Activated gamma-delta T cell treated with anti-CD3 and anti-CD28 coated beads, Interleukin-2, amount 50 U/mL, for 16 hours (primary cell): ENCODE results near the gene RPTOR.

Experiments used
- DNase-seq: peaks from one replicate; pipeline ENCODE4 v3.0.0-alpha.2; 2020; ENCODE audit warnings: low read depth

Gene RPTOR

DNA sequence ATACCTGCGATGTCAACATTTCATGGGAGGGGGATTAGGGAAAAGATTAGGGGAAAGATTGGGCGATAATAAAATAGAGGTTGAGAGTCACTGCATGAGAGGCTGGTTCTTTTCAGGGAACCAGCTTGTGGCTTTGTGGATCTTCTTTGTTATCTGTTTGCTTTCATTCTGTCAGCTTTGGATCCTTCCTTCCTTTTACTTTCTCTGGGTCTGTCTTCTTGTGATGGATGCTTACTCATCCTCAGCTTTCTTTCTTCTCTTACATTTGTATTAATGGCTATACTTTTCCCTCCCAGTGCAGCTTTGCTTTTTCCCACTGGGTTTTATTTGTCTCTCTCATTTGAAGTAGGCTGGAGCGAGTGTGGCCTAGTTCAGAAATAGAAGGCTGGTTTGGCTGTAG lies 47.1 kb downstream of the RPTOR start:
- DNase-seq: no peak

DNA sequence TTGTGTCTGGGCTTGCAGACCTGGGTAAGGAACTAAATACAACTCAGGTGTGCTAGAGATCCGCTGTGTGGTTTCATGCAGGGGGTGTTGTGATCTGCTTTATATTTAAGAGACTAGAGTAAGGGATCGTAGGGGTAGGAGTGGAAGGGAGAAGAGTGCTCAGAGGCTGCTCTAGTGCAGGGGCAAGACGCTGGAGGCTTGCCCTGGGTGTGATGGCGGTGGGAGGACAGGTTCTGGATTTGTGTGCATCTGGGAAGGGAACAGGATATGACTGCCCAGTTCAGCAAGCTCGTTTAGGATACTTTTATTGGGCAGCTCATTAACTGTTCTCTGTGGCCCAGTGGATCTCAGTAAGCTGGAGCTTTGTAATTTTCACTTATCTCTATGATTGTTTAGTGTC lies 47.6 kb downstream of the RPTOR start:
- DNase-seq: no peak

DNA sequence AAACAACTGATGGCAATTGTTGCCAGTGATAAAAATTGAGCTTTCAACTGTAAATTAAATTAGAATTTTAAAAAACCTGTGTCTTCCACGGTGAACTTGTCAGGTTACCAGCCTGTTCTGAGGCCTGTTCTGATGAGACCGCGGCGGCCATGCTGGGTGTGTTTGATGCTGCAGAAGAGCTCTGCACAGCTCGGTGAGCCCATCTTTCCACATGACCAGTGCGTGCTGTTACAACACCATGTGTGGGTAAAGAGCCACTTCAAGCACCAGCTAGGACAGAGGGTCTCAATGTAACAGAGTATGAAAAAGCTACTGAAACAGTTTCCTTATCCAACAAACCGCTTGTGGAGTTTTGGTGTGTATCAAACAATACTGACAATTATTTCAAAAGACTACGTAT lies 48.5 kb downstream of the RPTOR start:
- DNase-seq: no peak

DNA sequence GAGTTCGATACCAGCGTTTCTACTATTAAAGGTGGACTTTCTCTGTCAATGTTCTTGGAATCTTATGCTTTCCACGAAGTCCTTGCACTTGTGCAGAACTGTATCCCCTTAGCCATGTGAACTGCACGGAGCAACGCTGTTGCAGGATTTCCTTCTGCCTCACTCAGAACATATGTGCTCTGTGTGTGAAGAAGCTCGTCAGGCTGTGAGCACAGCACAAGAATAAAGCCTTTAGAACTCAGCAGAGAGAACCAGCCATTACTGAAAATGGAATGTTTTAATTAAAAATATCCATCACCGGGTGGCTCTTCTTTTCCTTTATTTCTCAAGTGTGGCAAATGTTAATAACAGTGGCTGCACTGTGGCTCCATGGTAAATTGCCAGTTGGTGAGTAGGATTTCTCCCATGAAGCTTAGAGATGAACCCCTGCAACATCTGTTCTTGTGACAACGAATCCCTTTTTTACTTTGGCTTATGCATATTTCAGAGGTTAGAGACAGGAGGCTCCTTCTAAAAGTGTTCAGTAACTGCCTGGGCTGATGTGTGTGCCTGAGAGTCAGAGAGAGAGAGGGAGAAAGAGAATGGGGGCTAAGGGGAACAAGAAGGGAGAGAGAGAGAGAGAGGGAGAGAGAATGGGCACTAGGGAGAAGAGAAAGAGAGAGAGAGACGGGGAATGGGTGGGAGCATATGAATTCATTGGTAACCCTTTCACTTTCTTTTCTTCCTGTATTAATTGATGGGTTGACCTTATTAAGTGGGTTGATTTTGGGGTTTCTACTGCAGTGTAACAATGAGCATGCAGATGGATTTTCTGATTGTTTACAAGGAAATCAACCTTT lies 50.0 kb downstream of the RPTOR start:
- no peak for DNase-seq

DNA sequence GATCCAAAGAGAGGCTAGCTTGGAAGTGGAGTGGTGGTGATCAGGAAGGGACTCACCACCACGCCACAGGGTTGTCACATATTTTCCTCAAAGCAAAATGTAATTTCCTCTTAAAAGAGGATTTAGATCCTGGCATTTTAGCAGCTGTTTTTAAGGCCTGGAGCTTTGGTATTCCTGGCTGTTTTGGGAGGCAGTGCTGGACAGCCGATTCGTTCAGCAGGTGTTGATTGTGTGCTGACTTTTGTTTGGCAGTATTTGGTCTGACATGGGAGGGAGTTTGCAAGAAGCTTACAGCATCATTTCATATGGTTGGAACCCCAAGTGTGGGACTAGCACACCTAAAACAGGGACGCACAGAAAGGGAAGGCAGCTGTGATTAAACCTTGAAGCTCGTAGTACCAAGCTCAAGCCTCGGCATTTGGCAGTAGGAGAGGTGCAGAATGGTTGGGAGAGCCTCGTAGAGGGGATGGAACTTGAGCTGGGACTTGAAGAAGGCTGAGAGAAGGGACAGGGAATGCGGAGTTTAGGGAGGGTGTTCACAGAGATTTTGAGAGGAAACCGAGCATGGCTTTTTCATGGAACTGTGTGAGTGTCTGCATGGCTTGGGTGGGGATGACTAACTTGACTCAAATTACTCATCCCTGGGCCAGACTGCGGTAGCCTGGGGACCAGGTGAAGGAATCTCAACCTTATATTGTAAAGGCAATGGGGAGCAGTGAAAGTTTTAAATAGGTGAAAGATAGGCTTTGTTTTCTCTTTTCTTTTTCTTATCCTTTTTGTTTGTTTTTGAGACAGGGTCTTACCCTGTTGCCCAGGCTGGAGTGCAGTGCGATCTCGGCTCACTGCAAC lies 52.3 kb downstream of the RPTOR start:
- no peak for DNase-seq

DNA sequence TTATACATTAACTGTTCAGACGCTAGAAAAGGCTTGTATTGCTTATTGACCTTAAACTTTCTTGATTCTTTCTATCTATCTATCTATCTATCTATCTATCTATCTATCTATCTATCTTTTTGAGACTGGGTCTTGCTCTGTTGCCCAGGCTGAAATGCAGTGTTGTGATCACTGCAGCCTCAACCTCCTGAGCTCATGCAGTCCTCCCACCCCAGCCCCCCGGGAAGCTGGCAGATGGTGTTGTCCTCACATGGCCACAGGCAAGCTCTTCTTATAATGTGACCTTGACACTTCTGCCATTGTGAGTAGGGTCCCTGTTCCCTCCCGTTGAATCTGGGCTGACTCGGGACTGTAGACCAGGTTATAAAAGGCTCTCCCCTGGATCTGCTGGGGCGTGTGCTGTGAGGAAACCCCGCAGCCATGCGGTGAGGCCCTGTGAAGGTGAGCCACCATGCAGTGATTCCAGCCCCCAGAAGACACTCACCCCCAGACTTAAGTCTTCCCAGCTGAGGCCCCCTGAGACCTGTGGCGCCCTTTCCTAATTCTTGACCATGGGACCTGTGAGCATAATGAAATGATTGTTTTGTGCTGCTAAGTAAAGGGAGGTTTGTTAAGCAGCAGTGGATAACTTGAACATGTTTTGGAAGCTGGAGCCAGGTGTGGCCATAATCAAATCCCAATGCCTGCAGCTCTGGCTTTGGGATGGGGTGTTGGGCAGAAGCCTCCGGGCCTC lies 54.3 kb downstream of the RPTOR start:
- no peak for DNase-seq

DNA sequence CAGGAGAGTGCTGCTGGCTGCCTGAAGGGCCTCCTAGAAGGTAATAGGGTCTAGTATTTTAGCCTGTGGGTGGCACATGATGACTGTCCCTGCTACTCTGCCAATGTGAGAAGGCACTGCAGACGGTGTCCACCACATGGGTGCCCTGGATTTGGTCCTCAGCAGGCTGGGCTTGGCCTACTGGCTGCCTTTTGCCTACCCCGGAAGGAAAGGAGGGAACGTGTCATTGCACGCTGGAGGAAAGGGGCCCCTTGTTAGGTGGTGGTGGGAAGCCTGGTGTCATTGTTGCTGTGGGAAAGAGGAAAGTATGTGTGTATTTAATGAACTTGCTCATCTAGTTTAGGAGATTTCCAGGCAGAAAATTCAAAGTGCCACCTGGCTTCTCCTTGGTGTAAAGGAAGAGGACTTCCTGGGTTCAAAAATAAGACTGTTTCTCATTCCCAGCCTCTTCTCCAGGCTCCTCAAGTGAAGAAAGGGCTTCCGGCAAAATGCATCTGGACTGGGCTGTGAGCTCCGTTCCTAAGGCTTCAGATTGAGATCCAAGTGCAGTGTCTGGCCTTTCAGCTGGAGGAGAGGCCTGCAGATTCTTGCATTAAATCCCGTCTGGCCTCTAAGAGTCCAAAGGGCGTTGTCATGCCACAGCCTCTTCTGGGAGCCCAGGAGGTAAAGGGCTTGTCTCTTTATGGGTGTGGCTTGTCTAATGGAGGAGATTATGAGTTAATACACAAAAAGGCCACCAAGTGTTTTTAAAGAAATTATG lies 55.1 kb downstream of the RPTOR start:
- DNase-seq: no peak

DNA sequence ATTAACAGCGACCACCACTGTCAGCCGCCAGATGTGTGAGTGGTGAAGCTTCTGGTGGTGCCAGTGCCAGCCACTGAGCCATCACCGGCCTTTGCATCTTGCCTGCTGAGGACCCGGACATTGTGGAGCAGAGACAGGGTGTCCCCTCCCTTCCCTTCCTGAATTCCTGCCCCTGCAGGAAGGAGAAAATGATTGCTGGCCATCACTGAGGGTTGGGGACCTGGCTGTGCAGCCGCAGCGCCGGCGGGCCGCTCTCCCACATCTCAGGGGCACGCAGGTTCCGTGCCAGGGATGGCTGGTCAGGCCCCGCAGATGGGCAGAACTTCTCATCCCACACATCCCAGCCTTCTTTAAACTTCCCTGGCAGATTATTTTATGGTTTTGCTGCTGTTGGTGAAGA lies 56.5 kb downstream of the RPTOR start:
- no peak for DNase-seq

DNA sequence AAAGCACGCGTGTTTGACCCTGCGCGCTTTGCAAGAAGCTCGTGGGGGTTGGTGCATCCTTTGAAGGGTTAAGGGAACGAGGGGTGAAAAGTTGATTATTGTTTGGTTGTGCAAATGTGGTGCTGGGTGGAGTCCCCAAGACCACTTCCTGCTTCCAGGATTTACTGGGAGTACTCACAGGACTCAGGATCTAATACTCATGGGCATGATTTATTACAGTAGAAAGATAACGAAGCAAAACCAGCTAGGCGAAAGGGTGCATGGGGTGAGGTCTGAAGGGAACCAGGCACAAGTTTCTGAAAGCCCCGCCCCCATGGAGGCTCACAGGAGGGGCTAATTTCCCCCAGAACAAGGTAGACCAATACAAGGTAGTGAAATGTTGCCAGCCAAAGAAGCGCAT lies 58.8 kb downstream of the RPTOR start:
- no peak for DNase-seq

DNA sequence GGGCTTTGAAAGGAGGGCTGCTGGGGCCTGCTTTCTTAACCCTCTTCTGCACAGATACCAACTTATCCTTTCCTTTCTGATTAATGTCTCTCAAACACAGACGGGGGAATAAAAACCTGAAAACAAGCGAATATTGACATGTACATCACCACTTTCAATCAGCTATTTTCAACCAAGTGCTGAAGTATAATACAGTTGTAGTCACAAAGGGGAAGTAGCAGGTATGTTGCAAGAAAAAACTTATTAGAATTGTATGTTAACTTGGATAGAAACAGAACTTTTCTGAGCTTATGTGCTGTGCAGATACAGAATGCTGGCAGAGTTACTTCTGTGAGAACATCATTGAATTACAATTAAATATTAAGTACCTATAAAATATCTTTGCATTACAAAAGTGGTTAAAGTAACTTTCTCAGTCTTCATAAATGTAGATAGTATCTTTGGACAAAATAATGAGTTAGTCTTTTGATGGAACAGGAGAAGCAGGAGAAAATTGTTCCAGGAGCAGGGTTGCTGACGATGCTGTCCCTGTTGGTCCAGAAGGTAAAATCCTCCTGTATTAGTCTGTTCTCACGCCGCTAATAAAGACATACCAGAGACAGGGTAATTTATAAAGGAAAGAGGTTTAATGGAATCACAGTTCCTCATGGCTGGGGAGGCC lies 59.5 kb downstream of the RPTOR start:
- no peak for DNase-seq

DNA sequence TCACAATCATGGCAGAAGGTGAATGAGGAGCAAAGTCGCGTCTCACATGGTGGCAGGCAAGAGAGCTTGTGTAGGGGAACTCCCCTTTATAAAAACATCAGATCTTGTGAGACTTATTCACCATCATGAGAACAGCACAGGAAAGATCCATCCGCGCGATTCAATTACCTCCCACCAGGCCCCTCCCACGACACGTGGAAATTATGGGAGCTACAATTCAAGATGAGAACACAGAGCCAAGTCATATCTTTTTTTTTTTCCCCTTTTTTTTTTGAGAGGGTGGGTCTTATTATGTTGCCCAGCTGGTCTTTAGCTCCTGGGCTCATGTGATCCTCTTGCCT lies 60.0 kb downstream of the RPTOR start:
- DNase-seq: no peak

DNA sequence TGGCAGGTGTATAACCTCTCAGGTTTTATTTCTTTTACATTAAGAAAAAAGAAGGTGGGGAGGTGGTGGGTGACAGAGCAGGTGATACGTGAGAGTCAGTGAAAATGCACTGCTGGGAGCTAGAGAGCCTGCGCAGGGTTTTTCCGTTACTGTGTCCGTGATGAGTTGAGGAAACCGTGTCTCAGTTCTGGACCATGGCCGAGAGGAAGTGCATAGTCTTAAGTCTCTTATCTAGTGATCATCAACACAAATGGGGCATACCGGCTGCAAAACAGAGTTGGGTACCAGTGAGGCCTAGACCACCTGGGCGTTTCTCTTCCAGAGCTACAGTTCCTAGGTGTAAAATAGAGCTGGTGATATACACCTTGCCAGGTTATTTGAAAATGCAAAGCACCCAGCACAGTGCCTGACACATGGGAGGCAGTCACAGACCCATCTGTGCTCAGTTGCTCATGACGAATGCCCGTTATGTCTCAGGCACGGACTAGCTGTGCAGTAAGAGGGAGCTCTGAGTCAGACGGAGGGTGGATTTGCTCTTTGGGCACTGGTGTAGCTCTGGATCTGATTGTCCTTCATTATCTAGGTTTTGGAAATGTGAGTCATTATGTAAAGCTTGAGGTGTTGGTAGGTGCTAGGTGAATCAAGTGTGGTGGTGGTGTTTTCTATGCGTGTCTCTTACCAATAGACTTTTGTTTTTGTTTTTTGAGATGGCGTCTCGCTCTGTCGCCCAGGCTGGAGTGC lies 60.9 kb downstream of the RPTOR start:
- no peak for DNase-seq

DNA sequence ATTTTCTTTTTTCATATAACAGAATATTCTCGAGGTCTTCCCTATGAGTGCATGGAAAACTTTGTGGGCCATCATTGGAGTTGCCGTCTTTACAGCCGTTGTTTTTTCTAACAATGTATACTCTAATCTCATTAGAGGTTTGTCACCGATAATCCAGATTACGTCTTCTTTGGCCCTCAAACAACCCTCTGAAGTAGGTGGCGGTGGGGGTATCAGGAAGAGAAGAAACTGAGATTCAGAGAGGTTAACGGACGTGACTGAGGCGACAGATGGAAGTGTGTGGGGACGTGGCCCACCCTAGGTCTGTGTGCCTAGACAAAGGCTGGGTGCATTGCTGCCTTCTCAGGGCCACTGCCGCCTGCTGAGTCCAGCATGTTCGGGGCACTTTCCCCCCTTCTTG lies 63.7 kb downstream of the RPTOR start:
- no peak for DNase-seq

DNA sequence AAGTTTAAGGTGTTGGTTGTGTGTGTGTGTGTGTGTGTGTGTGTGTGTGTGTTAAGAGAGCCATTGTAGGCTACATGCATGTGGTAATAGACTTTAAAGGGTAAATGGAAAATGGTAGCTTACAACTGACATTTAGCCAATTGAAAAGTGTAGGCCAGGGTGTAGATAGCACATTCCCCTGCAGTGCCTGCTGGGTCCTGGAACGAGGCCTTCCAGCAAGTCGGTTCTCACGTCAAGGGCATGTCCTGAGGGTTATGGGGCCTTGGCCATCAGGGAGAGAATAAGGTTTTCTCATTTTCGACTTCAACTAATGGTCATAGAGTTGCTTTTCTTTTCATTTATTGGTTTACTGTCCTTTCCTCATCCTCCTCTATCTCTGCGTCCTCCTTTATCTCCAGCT lies 65.1 kb downstream of the RPTOR start:
- no peak for DNase-seq

DNA sequence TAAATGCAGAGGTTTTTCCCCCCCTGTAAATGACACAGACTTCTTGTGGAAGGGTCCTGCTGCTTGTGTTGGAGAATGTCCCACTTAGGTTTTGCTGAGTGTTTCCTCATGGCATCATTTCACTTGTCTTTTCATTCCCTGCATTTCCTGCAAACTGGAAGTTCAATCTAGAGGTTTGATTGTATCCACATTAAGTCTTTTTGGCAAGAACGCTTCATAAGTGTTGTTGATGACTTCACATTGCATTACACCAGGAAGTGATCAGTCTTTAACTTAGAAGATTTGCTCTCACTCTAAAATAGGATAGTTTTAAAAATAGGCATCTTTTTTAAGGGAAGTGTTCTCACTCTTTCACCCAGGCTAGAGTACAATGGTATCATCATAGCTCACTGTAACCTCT lies 67.2 kb downstream of the RPTOR start:
- no peak for DNase-seq

DNA sequence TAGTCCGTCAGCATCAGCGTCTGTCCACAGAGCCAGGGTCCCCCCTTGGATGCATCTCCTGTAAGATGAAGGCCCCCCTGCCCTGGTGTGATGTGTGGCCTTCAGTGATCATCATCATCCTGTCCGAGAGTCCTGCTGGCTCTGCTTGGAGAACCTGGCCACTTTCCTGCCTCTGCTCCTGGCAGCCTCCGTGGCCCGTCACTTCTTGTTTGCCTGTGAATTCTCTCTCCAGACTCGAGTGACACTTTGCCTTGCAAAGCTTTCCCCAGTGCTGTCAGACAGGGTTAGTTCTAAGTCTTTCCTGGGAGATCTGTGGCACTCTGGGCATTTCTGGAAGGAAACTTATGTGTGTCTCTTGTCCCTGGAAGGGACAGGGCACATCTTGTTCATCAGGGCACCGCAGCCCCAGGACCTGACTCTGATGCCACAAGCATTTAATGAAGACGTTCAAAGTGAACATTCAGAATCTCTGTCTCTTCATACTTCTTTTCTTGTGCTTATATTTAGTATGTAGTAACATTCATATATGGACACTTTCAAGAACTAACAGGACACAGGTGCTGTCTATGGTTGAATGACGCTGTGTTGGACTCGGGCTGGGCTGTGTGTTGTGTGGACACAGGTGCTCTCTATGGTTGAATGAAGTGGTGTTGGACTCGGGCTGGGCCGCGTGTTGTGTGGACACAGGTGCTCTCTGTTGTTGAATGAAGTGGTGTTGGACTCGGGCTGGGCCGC lies 68.5 kb downstream of the RPTOR start:
- no peak for DNase-seq

DNA sequence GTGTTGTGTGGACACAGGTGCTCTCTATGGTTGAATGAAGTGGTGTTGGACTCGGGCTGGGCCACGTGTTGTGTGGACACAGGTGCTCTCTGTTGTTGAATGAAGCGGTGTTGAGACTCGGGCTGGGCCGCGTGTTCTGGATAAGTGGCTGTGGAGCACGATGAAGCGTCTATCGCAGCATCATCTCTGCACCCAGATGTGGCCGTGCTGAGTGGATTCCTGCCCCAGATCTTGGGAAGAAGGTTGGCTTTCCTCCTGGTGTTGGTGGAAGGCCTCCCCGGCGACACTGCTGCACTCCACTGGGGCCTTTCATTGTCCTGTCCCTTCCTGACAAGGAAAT lies 69.1 kb downstream of the RPTOR start:
- no peak for DNase-seq

DNA sequence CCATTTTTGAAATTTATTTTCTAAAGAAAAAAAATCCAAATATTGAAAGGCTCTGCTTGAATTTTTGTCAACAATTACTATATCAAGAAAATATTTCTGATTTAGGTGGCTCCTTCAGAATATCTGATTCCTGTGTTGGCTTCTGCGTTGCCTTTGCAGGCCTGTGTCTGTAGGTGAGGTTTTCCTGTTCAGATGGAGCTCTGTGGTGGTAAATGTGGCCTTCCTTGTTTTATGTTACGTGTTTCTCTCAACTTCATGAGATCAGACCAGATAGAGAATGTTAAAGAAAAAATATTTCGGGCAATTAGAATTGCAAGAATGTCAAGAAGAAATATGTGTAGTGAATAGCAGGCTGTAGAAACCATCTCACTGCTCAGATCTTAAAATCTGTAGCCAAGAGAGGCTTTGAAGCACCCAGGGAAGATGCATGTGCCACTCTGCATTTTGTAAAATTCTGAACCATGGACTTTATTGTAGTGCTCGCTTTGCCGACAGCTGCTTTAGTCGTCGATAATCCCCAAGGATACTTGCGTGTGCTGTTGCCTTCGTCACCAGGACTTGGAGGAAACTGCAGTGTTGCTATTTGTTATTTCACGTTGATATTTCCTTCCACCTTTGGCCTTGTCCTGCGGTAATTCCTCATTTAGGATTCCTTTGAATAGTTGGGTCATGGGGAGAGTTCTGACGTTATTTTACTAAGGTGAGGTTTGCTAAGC lies 69.9 kb downstream of the RPTOR start:
- no peak for DNase-seq

DNA sequence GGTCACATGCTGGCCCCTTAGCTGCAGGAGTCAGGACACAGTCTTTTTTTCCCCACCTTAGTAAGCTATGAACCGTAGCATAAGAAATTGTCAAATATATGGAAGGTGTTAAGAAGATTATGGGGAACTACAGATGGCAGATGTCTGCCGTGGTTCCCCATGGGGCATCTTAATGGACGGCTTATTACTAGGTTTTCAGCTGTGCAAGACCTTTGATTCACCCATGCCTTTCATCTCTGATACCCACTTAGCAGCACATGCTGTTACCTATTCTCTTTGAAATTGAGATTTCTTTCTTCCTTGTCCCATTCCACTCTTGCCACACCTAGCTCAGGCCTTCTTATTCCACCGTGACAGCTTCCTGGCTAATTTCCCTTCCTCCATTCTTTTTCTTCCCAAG lies 70.7 kb downstream of the RPTOR start:
- no peak for DNase-seq

DNA sequence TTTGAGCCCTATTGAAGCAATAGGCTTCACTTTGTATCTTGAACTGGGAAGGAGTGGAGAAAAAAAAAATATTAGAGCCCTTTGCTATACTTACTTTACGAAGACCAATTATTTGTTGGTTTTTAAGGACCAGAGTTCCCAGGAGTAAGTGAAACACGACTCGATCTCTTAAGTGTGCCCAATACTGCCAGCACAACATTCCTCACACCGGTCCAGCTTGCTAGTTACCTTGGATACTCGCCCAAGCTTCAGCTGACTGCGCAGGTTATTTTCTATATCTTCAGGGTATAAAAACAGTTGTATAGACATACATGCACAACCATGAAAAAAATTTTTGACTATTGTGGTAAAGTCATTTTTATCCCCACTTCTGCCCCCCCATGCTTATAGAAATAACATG lies 72.1 kb downstream of the RPTOR start:
- no peak for DNase-seq
